ENCODE results near the gene GNPTG.

Gene GNPTG

DNA sequence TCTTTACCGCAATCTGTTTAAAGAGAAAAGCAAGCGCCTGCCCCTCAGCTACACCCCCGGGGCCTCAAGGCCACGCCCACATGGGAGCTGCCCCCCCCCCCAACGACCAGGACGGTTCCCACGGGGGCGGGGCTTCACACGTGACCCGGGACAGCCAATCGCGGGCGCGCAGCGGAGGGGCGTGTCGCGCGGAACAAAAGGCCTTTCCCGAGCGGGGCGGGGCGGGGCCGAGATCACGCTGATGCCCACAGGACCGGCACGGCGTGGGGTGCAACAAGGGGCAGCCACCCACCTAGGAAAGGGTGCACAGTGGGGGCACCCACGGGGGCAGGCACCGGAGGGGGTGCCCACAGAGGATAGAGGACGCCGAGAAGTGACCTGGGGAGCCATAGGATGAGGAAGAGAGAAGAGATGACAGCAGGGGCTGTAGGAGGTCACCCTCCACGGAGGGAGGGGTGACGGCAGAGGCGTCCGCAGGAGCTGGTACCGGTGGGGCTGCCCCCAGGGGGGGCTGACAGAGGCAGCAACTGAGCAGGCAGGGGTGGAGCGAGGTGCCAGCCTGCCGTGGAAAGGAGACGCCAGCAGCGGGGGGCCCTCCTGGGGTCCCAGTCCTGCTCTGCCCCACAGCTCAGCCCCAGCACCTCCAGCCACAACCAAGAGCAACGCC lies 56.6 kb downstream of the GNPTG start:
- no peak for TF ChIP-seq CTCF (IDR thresholded peaks at IDR 0.05; ENCODE audit: borderline replicate concordance, insufficient read depth, low read depth, low read length)
- peak overlapping the region; percentile 61 for H3K4me3 ChIP-seq (ENCODE audit: low read depth, low read length)

DNA sequence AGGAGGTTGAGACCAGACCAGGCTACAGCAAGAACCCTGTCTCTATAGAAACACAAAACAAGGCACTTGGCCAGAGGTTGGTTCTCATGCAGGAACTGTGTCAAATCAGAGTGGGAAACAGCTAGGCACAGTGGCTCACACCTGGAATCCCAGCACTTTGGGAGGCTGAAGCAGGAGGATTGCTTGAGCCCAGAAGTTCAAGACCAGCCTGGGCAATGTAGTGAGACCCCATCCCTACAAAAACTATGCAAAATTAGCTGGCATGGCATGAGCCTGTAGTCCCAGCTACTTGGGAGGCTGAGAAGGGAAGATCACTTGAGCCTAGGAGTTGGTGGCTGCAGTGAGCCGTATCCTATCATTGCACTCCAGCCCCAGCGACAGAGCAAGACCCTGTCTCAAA lies 61.1 kb downstream of the GNPTG start:
- no peak for TF ChIP-seq CTCF (IDR thresholded peaks at IDR 0.05; ENCODE audit: borderline replicate concordance, insufficient read depth, low read depth, low read length)
- no peak overlapping the region for H3K4me3 ChIP-seq (ENCODE audit: low read depth, low read length)

Data from GM12875 (cell line).